H54 (cell line): ENCODE data around the gene HAL.

Experiments used
- DNase-seq: peaks from one replicate; pipeline ENCODE4 v3.0.0; 2011; ENCODE audit warnings: low spot score, mixed read lengths; ENCODE audit not compliant: insufficient read length
- FAIRE-seq: peaks from 3 replicates; lab custom pipeline; 2011; peaks lifted over from hg19 to GRCh38; lab: Jason Lieb, UNC
- POLR2A ChIP-seq: IDR thresholded peaks from 2 replicates; pipeline ENCODE4 v1.6.1; 2011; ENCODE audit warnings: low read depth, mild to moderate bottlenecking, low read length

The HAL gene

GRCh38 chr12:95997911-95998510 is 1.9 kb upstream of the HAL start:
- no peak for FAIRE-seq

GRCh38 chr12:95997276-95997675 is 1.1 kb upstream of the HAL start:
- TF ChIP-seq POLR2A, result no peak
- FAIRE-seq, result no peak
- DNase-seq, result no peak

More at GRCh38 chr12:95997911-95998510, 1.9 kb upstream of the HAL start:
- DNase-seq, result no peak
- TF ChIP-seq POLR2A, result no peak

- TF ChIP-seq POLR2A, result no peak
- FAIRE-seq (no peak), DNase-seq (no peak)
Observed at GRCh38 chr12:95995238-95996031, 709 bp downstream of the HAL start.

GRCh38 chr12:95994476-95994875 is 1.7 kb downstream of the HAL start:
- TF ChIP-seq POLR2A, result no peak
- DNase-seq (no peak), FAIRE-seq (no peak)

GRCh38 chr12:95993907-95994306 is 2.2 kb downstream of the HAL start:
- FAIRE-seq (no peak), DNase-seq (no peak)
- no peak for TF ChIP-seq POLR2A

GRCh38 chr12:95990136-95990535 is 6.0 kb downstream of the HAL start:
- TF ChIP-seq POLR2A, result no peak
- FAIRE-seq (no peak), DNase-seq (no peak)

GRCh38 chr12:95989504-95990123 is 6.5 kb downstream of the HAL start:
- TF ChIP-seq POLR2A, result no peak
- FAIRE-seq (no peak), DNase-seq (no peak)

- no peak for FAIRE-seq
- no peak for TF ChIP-seq POLR2A
- DNase-seq, result no peak
Observed at GRCh38 chr12:95988506-95989275, 7.5 kb downstream of the HAL start.

- TF ChIP-seq POLR2A, result no peak
- no peak for DNase-seq
- no peak for FAIRE-seq
Observed at GRCh38 chr12:95986635-95987570, 9.2 kb downstream of the HAL start.

- no peak for FAIRE-seq
- no peak for TF ChIP-seq POLR2A
Observed at GRCh38 chr12:95984682-95985081, 11.5 kb downstream of the HAL start.

GRCh38 chr12:95982602-95983001 is 13.5 kb downstream of the HAL start:
- DNase-seq (no peak), FAIRE-seq (no peak)
- TF ChIP-seq POLR2A, result no peak

More at GRCh38 chr12:95984682-95985081, 11.5 kb downstream of the HAL start:
- DNase-seq, result no peak

GRCh38 chr12:95980437-95980836 is 15.7 kb downstream of the HAL start:
- TF ChIP-seq POLR2A, result no peak
- DNase-seq (no peak), FAIRE-seq (no peak)

- DNase-seq, result no peak
- no peak for FAIRE-seq
Observed at GRCh38 chr12:95978774-95979173, 17.4 kb downstream of the HAL start.

More at GRCh38 chr12:95978774-95979173, 17.4 kb downstream of the HAL start:
- no peak for TF ChIP-seq POLR2A
